Stimulated activated CD4-positive, alpha-beta T cell treated with anti-CD3 and anti-CD28 coated beads, Interleukin-1b, Interleukin-23, amount 100 ng/mL, for 1 hour (primary cell): ENCODE results near the gene B3GALT5.
"Not testable (repeated sequence)": the region's sequence is repeated elsewhere in the genome, so short reads cannot be mapped to it uniquely, and the experiment has no call there.

ENCODE experiments used
- DNase-seq, 2 donors: peaks; one replicate each; pipeline ENCODE4 v3.0.0-alpha.2; 2020; ENCODE audit warnings: low read depth in 2 of 2

B3GALT5 gene

DNA sequence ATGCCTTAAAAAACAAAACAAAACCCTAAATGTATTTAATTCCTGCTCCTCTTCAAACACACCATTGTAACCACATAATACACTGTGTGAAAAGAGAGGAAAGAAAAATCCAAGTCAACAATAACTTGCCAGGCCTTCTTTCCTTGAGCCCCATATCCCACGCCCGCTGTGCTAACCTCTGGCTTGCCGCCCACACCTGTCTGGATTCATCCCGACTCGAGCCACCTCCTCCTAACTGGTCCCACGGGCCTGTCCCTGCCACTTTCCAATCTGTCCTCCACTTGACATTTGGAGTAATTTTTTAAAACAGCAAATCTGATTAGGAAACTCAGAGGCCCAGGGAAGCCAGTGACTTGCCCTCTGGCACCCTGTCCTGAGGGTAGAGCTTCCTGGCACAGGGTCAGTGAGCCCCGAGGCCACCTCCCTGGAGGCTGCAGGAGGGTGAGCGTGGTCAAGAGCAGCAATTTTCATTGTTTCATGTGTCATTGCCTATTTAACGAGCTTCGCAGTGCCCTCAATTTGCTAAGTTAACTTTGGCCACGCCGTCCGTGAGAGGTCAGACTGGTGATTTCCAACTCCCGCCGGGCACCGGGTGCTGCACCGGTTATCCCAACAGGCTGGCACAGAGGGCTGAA is 54.1 kb downstream of the B3GALT5 start:
- no peak for DNase-seq

DNA sequence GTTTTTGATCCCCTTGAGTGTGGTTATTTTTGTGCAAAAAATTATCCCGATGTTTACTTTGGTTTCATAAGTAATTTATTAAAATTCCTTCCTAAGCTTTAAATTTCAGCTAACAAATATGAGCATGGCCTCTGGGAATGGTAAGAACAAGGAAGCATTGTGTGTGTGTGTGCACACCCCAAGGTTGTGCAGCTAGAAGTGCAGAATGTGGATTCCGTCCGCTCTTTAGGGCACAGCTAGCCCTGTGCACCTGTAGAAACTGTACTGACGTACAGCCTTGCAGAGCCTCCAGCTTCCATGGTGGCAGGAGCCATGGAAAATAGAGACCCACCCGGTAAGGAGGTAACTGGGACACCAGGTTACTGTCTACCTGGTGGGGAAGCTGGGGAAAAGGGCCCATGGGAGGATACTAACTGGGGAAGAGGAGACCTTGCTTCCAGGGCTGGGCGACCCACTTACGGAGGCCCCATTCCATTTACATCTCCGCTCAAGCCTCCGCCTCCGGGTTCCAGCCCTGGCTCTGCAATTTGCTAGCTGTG is 54.7 kb downstream of the B3GALT5 start:
- DNase-seq, result no peak

DNA sequence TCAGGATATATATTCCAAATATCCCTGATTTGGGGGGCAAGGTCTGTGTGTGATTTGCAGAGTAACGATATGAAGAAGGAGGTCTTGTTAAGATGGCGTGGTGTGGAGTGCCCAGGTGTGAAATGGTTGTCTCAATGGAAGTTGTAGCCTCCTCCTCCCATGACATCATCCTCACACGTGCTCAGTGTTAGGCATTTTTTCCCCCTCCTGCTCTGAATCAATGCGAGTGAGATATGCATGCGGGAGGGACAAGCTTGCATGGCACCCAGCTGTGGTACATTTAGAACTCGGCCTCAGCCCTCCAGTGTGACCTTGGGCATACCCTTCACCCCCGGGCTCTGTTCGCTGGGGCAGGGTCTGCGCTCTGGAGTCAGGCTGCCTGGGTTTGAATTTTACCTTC is 55.6 kb downstream of the B3GALT5 start:
- DNase-seq, result no peak

DNA sequence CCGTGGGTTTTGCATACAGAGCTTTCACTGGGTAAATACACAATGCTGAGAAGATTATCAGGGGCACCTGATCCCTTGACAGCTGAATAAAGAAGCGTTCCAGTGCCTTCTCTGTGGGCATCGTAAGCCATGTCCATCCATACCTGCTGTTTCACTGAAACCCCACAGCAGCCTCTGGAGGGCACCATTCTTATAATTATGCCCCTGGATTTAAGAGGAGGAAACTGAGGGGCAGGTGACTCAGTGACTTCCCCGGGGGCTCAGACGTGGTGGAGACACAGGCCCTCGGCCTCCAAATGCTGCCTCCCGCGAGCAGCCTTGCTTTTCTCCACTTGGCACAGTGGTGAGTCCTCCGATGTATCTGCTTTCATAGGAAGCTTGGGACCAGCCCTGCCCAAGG is 56.7 kb downstream of the B3GALT5 start:
- DNase-seq, result no peak

DNA sequence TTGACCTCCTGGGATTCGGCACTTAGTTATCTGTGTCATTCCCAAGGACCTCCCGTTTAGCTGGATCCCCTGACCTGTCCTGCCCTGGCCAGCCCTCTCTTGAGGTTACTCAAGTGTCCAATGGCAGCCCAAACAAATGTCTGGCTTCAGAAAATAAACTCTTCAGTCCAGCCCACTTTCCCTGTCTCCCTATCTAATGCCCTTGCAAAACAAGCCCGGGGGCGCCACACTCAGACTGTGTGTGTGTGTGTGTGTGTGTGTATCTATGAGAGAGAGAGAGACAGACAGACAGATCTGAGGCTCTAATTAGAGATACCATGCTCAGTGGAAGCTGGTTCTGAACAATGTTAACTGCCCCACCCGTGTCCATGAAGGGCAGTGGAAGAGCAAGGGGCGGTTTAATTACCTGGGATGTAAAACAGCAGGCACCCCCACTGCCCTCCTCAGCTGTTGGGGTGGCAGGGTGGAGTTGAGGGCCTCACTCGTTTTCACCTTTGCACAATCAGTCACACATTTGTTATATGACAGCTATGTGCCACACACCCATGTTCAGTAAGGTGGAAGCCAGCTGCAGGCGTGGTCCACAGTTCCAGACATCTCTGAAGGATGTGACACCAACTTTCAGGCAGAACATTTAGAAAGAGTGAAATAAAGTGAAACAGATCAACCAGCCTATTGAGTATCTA is 57.4 kb downstream of the B3GALT5 start:
- no peak for DNase-seq

DNA sequence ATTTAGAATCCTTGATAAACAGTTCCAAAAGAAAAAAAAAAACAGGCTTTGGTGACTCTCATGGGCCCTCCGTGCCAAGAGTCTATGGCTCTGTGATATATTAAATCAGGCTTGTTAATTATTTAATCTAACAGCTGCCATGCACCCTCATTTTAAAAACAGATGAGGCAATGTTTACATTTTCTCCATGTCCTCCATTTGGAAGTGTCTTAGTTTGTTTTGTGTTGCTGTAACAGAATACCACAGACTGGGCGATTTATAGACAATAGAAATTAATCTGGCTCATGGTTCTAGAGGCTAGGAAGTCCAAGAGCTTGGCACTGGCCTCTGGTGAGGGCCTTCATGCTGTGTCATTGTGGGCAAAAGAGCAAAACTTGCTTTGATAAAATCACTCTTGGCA is 58.0 kb downstream of the B3GALT5 start:
- no peak for DNase-seq

DNA sequence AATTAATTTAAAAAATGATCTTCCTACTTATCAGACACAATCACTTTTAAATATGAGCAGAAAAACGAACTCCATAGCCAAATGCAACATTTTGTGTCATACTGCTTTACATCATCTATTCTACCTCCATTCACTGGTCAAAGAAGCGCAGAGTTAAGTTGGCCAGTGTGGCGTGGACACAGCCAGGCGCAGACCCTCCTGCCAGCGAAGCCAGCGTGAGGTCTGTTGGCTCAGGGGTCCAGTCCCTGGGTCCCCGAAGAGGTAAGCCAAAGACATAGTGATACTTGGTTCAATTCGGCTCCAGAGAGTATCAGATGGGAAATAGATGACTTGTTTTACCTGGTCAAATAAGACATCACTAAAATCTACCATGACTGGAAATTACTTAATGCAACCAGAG is 59.2 kb downstream of the B3GALT5 start:
- no peak for DNase-seq

DNA sequence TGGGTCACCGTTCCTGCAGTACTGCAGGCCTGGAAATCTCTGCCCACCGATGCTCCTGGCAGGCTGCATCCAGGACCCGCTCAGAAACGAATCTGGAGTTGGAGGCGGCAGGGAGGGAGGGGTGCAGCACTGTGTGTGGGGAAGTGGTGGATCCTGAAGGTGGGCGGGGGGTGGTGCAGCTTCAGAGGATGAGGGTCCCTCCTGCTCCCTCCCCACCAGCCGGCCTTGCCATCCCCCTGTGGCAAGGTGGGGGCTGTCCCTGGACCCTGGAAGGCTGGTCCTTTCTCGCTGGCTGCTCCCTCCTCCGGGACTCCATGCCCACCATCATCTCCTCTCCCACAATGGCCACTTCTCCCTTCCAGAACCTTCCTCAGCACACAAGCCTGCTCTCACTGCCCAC is 60.4 kb downstream of the B3GALT5 start:
- no peak for DNase-seq

DNA sequence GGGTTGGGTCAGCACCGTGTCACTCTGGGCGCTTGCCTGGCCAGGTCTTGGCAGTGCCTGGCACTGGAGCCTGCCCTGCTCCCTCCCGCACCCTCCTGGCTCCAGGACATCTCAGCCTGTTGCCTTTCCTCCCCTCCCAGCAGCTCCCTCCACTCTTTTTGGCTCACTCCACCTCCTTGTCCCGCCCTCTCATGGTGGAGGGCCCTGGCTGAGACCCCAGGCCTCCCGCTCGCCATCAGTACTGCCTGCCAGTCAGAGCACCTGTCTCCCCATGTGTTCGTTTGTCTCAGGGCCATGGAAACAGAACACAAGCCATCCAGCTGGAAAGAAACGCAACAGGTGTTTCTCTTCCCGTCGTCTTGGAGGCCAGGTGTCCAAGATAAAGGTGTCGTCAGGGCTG is 61.0 kb downstream of the B3GALT5 start:
- no peak for DNase-seq

DNA sequence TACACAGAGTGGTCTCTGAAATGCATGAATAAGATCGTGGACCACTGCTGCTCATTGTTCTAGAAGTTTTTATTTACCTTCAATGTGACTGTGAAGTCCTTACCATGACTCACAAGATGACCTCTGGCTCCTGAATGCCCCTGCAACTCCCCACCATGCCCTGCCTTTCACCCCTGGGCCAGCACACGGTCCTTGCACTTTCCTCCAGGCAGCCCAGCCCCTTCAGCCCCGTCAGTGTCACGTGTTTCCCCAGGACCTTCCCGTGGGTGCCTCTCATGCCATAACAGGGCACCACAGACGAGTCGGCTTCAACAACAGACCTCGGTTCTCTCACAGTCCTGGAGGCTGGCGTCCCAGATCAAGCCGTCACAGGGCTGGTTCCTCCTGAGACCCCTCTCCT is 62.1 kb downstream of the B3GALT5 start:
- no peak for DNase-seq

DNA sequence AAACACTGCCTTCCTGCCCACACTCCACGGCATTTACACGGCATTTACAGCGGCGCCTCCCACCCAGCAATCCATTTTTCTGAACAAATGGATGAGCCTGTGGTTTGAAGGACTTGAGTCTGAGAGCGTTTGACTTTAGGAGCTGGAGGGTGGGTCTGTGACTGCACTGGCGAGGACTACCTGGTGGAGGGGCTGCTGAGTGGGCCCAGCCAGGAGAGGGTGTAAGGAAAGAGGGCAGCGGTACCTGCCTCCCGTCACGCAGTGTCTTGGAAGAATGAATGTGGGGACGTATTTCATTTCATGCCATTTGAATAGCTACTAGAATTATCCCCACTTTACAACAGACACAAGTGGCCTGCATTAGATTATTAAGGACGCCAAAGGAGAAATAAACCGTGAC is 62.9 kb downstream of the B3GALT5 start:
- DNase-seq, result no peak

DNA sequence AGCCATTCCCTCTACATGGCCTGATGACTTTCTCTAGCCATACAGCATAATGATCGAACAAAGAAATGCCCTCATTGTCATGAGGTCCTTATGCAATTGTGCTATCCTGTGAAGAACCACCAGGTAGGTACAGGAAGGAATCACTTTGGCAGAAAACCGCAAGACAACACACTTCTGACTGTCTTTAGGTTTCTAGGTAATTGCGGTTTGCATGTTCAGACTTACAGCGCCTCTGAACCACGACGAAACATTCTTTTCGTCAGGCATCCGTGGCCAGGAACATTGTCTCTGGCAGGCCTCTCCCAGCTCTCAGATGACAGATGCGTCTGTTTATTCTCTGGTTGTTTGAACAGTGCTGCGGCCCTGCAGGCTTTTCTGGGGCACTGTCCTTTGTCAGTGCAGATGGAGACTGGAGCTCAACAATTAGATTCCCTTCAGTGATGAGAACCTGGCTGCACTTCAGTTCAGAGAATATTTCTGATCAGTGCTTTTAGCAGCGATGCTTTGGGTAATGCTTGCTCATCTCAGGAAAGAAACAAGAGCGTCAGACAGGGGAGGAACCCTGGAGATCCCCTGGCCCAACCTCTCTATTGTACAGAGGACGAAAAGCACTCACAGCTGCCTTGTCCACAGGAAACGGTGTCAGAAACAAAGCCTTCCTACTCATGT is 63.4 kb downstream of the B3GALT5 start:
- DNase-seq, result no peak

DNA sequence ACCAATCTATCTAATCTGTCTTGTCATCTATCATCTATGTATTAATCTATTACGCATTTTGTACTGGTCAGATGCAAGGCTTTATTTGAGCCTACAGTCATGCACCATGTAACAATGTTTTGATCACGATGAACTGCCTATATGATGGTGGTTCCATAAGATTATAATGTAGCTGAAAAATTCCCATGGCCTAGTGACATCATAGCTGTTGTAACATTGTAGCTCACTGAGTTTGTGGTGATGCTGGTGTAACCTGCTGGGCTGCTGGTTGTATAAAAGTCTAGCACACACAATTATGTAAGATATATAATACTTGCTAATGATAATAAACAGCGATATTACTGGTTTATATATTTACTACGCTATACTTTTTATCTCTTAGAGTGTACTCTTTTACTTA is 67.5 kb downstream of the B3GALT5 start:
- no peak for DNase-seq

DNA sequence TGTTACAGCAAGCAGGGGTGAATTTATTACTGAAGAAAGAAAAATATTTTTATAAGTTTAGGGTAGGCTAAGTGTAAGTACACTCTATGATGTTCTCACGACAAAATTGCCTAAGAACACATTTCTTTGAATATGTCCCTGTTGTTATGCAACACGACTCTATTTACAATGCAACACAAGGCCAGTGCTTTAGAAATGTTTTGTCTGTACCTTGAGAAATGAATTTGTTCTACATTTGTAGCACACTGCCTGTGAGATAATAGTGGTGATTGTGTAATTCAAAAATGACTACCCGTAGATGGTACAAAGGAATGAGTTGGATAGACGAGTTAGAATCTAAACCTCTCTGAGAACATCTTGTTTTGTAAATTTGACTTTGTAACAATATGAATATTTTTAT is 68.5 kb downstream of the B3GALT5 start:
- no peak for DNase-seq

DNA sequence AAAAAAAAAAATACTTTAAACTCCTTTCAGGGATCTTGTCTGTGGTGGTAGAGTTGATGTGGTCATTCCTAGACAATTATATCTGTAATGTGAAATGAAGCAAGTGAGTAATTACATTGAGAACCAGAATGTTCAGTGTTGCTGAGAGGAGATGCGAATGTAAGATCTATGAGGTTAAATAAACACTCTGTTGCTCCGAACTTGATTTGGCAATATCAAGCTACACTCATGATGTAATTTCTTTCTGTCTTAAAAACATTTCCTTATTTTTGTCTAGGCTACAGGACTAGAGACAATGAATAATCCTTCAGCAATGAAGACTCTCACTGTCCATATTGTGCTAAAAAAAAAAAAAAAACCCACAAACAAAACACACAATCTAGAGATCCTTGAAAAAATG is 69.1 kb downstream of the B3GALT5 start:
- no peak for DNase-seq

DNA sequence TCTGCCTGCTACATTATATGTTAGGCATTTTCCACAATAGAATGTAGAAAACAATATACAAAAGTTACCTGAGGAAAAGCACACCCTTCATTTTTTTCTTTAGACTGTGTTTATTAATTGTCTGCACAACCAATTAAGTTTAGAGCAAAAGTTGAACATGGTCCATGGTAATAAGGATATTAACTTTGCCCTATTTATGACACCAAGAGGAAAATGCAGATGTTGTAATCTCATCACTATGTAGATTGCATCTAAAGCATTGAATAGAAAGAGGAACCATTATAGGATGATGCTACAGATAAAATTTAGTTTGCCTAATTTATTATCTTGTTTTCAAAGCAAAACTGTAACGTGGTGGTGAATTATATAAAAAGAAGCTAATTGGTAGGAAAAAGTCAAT is 72.5 kb downstream of the B3GALT5 start:
- no peak for DNase-seq

DNA sequence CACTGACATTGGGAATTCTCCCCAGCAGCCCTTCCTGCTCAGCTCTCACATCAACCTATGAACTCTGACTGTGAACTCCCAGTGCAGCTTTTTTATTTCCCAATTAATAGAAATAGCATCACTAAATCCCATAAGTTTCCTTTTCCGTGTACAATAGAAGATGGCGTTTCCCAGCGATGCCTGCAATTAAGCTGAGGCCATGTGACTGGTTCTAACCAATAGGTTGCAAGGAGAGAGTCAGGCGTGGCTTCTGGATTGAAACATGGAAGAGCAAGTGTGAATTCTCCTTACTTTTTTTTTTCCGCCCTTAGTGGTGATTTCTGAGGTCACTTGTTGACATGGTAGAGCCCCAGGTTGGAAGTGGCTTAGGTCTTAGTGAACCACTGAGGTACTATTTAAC is 73.3 kb downstream of the B3GALT5 start:
- no peak for DNase-seq

DNA sequence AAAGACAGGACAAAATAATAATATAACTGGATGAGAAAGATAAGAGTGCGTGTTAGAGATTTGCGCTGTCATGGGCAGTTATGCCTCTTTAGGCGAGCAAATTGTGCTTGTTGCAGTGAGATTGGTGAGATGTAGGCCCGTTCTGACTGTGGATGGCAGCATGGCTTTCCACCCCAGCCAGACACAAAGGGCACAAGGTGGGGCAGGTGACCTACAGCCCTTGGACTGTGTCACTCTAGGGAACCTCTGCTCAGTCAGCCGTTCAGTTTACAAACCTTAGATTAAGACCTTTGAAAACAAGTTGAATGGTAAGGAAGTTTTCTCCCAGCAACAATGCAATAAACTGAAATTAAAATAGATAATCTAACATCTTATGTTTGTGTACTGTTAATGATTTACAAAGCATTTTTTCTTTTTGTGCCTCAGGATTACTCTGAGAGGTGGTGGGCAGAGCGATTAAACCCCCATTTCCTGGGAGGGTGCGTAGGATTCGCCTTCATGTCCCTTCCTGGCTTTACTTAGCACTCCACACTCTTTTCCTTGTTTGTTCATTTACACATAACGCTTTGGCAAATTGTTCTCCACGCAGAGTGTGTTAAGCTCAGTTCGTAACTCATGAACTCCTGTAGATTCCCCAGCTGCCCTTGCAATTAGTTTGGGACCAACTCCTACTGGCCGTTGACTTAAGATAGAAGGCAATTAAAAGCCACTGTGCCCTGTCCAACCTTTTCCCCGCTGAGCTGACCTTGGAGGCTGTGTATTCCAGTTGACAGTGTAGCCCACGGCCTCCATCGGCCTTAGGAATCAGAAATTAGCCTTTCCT is 74.1 kb downstream of the B3GALT5 start:
- DNase-seq, result no peak

DNA sequence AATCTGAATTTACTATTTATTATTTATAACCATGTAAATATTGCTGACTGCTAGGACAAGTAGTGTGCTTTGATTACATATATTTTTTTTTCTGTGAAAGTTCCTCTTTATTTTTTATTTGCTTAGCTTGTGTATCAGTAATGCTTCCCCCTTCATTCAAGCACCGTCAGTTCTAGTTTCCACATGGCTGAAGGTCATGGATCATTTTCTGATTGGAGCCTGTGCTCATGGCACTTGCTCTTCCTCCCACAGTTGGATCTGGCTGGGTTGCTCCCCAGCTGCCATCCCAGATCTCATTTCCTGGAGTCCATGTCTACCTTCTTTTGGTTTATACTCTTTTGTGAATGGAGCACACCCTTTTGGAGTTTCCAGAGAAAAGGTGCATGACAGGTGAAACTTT is 75.3 kb downstream of the B3GALT5 start:
- no peak for DNase-seq

DNA sequence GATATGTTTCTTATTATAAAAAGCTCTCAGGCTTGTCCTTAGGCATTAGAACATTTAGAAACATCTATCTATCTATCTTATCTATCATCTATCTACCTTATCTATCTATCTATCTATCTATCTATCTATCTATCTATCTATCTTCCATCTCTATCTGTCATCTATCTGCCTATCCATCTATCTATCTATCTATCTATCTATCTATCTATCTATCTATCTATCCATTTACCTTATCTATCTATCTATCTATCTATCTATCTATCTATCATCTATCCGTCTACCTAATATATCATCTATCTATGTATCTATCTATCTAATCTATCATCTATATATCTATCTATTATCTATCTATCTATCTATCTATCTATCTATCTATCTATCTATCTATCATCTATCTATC is 77.1 kb downstream of the B3GALT5 start:
- not testable (repeated sequence) for DNase-seq

DNA sequence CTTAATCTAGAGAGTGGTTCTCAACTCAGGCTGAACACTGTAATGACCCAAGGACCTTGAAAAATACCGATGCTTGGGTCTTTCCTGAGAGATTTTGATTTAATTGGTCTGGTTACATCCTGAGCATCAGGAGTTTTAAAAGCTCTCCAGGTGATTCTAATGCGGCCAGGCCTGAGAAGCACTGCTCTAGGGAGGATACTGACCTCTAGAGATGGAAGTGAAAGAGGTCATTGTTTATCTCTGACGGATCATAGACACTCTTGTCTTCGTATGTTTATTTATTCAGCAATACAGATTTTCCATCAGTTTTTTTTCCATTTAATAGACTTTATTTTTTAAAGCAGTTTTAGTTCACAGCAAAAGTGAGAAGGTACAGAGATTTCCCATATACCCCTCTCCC is 77.7 kb downstream of the B3GALT5 start:
- DNase-seq, result no peak

DNA sequence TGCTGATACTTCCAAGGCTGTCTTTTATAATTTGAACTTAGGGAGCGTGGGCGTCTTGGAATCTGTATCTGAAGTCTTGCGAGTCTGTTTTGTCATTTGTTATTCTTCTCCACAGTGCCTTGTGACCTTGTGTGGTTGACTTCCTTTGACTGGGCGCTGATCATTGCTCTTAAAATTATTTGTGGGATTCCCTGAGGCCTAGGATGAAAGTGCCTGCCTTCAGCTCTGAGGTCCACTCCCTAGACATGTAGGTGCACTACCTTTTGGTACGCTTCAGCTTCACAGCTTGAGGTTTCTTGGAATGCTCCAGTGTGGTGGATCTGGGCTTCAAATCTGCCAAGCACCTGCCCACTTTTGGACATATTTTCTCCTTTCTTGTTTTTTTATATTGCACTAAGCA is 82.0 kb downstream of the B3GALT5 start:
- no peak for DNase-seq
